HEK293 (cell line): ENCODE results near the gene SLC39A10.

ENCODE experiments used
- CTCF ChIA-PET: fragments of 350-600 bp; formaldehyde crosslinking; extraction: SDS; loops from one replicate; lab custom pipeline; 2021; ENCODE audit warnings: antibody characterized with exemption; lab: Yijun Ruan, JAX
- POLR2A ChIA-PET: fragments of 300-600 bp; formaldehyde crosslinking; extraction: SDS; loops from one replicate; lab custom pipeline; 2020; ENCODE audit warnings: antibody characterized with exemption, inconsistent platforms; lab: Yijun Ruan, JAX
- H3K27ac ChIP-seq: fragments of 200-500 bp; sonication (Bioruptor generic); 2 replicates; pipeline ENCODE4 v1.5.1; 2014; ENCODE audit warnings: low read depth, low read length, control low read depth, inconsistent platforms; ENCODE audit errors: extremely low read depth
- H3K36me3 ChIP-seq, 2 experiments: fragments of 200-500 bp in 1 of 2; sonication (Bioruptor generic) in 1 of 2; 1 replicate in 1 of 2; 2 replicates in 1 of 2; pipeline ENCODE4 v1.5.1; 2014 to 2017; ENCODE audit warnings: inconsistent platforms in 2 of 2, low read length in 2 of 2; ENCODE audit not compliant: control insufficient read depth in 2 of 2, insufficient read depth in 1 of 2
- H3K4me1 ChIP-seq: fragments of 200-500 bp; sonication (Bioruptor generic); 2 replicates; pipeline ENCODE4 v1.5.1; 2014; ENCODE audit warnings: mild to moderate bottlenecking, low read length, inconsistent platforms; ENCODE audit not compliant: control insufficient read depth, insufficient read depth
- H3K4me3 ChIP-seq: 2 replicates; pipeline ENCODE4 v1.5.1; 2011; ENCODE audit warnings: low read depth, mild to moderate bottlenecking, control low read depth, low read length, moderate library complexity
- H3K9me3 ChIP-seq: fragments of 200-500 bp; sonication (Bioruptor generic); 2 replicates; pipeline ENCODE4 v1.5.1; 2014; ENCODE audit warnings: low read depth, low read length, inconsistent platforms; ENCODE audit not compliant: control insufficient read depth, insufficient read depth
- ATF2 ChIP-seq: fragments of 450-650 bp; formaldehyde crosslinking; IDR thresholded peaks from 2 replicates; pipeline ENCODE4 v1.5.1; 2016; ENCODE audit warnings: missing biosample characterization, missing genetic modification characterization, low read depth
- MYNN ChIP-seq: fragments of 450-650 bp; formaldehyde crosslinking; IDR thresholded peaks from 2 replicates; pipeline ENCODE4 v1.5.1; 2016; ENCODE audit warnings: missing biosample characterization, missing genetic modification characterization, borderline replicate concordance
- REST ChIP-seq: fragments of 450-650 bp; formaldehyde crosslinking; IDR thresholded peaks from 2 replicates; pipeline ENCODE4 v1.5.1; 2016; ENCODE audit warnings: missing biosample characterization, missing genetic modification characterization
- SP2 ChIP-seq: fragments of 450-650 bp; formaldehyde crosslinking; IDR thresholded peaks from 2 replicates; pipeline ENCODE4 v1.5.1; 2016; ENCODE audit warnings: missing biosample characterization, missing genetic modification characterization
- TCF7L2 ChIP-seq: IDR thresholded peaks from 2 replicates; pipeline ENCODE4 v1.6.1; 2011; ENCODE audit warnings: low read depth, mild to moderate bottlenecking, inconsistent platforms, low read length, moderate library complexity, borderline replicate concordance
- WT1 ChIP-seq: fragments of 450-650 bp; formaldehyde crosslinking; IDR thresholded peaks from 2 replicates; pipeline ENCODE4 v1.5.1; 2016; ENCODE audit warnings: missing biosample characterization, missing genetic modification characterization
- ZBTB44 ChIP-seq: fragments of 450-650 bp; IDR thresholded peaks from 2 replicates; pipeline ENCODE4 v1.5.1; 2018; ENCODE audit warnings: missing biosample characterization, mild to moderate bottlenecking, missing genetic modification characterization
- ZFP69B ChIP-seq: fragments of 450-650 bp; formaldehyde crosslinking; IDR thresholded peaks from 2 replicates; pipeline ENCODE4 v1.5.1; 2016; ENCODE audit warnings: missing biosample characterization, missing genetic modification characterization
- ZNF266 ChIP-seq: fragments of 450-650 bp; formaldehyde crosslinking; IDR thresholded peaks from 2 replicates; pipeline ENCODE4 v1.5.1; 2016; ENCODE audit warnings: missing biosample characterization, missing genetic modification characterization, low read depth
- ZNF292 ChIP-seq: fragments of 450-650 bp; formaldehyde crosslinking; IDR thresholded peaks from 2 replicates; pipeline ENCODE4 v1.5.1; 2016; ENCODE audit warnings: low read depth, missing biosample characterization, missing genetic modification characterization, borderline replicate concordance
- ZNF423 ChIP-seq: fragments of 450-650 bp; formaldehyde crosslinking; IDR thresholded peaks from 2 replicates; pipeline ENCODE4 v1.5.1; 2016; ENCODE audit warnings: missing biosample characterization, missing genetic modification characterization
- ZNF488 ChIP-seq: fragments of 450-650 bp; formaldehyde crosslinking; IDR thresholded peaks from 2 replicates; pipeline ENCODE4 v1.5.1; 2016; ENCODE audit warnings: missing biosample characterization, missing genetic modification characterization
- ZNF558 ChIP-seq: fragments of 450-650 bp; formaldehyde crosslinking; IDR thresholded peaks from 2 replicates; pipeline ENCODE4 v1.5.1; 2016; ENCODE audit warnings: missing biosample characterization, missing genetic modification characterization
- ZNF621 ChIP-seq: fragments of 450-650 bp; formaldehyde crosslinking; IDR thresholded peaks from 2 replicates; pipeline ENCODE4 v1.5.1; 2017; ENCODE audit warnings: missing biosample characterization, missing genetic modification characterization
- ZNF660 ChIP-seq: fragments of 450-650 bp; IDR thresholded peaks from 2 replicates; pipeline ENCODE4 v1.5.1; 2018; ENCODE audit warnings: missing biosample characterization, mild to moderate bottlenecking, missing genetic modification characterization
- ZNF664 ChIP-seq: fragments of 450-650 bp; formaldehyde crosslinking; IDR thresholded peaks from 2 replicates; pipeline ENCODE4 v1.5.1; 2016; ENCODE audit warnings: missing biosample characterization, missing genetic modification characterization
- ZSCAN16 ChIP-seq: fragments of 450-650 bp; formaldehyde crosslinking; IDR thresholded peaks from 2 replicates; pipeline ENCODE4 v1.5.1; 2016; ENCODE audit warnings: missing biosample characterization, missing genetic modification characterization
- ZSCAN23 ChIP-seq: fragments of 450-650 bp; formaldehyde crosslinking; IDR thresholded peaks from 2 replicates; pipeline ENCODE4 v1.5.1; 2016; ENCODE audit warnings: missing biosample characterization, missing genetic modification characterization

The SLC39A10 gene

GRCh38 chr2:195763866-195764265, 106.8 kb downstream of the SLC39A10 start:
- no peak for TF ChIP-seq TCF7L2
- no peak for TF ChIP-seq ZBTB44 (tag by site-specific recombination)
- no peak for TF ChIP-seq ZNF664 (tag by site-specific recombination)
- no peak for TF ChIP-seq REST (tag by site-specific recombination)
- TF ChIP-seq ZNF558 (tag by site-specific recombination): no peak
- TF ChIP-seq ZNF660 (tag by site-specific recombination): no peak
- no peak for TF ChIP-seq MYNN (tag by site-specific recombination)
- TF ChIP-seq WT1 (tag by site-specific recombination): no peak
- TF ChIP-seq ZNF266 (tag by site-specific recombination): no peak
- TF ChIP-seq ATF2 (tag by site-specific recombination): no peak
- no peak for TF ChIP-seq ZSCAN23
- TF ChIP-seq ZNF621 (tag by site-specific recombination): no peak
- no peak for TF ChIP-seq ZSCAN16 (tag by site-specific recombination)
- no peak for TF ChIP-seq ZNF423 (tag by site-specific recombination)
- no peak for TF ChIP-seq ZFP69B
- no peak for TF ChIP-seq ZNF488 (tag by site-specific recombination)
- no peak for TF ChIP-seq SP2 (tag by site-specific recombination)
- H3K4me3 ChIP-seq: no peak overlapping the region
- ChIA-PET CTCF (no interaction called here), POLR2A (no interaction called here)
- H3K36me3 ChIP-seq: no peaks in the 10 kb centered on the region
- H3K9me3 ChIP-seq: no peaks in the 10 kb centered on the region
- H3K4me1 ChIP-seq: no peaks in the 10 kb centered on the region
- H3K27ac ChIP-seq: no peak overlapping the region

GRCh38 chr2:195766691-195767090, 109.7 kb downstream of the SLC39A10 start:
- CTCF ChIA-PET: interaction anchor here (0.7 kb wide), 2 partner anchors 11 to 42 kb away, joined by 3 to 4 read pairs; no protein-coding TSS in a partner anchor
- no peak overlapping the region for H3K4me3 ChIP-seq

More at GRCh38 chr2:195766691-195767090, 109.7 kb downstream of the SLC39A10 start:
- Histone ChIP-seq H3K36me3 (no peaks in the 10 kb centered on the region), H3K4me1 (no peaks in the 10 kb centered on the region), H3K9me3 (no peaks in the 10 kb centered on the region), H3K27ac (no peak overlapping the region)
- no peak for TF ChIP-seq ZNF292 (tag by site-specific recombination)
- TF ChIP-seq ATF2 (tag by site-specific recombination): peak; percentile 72
- POLR2A ChIA-PET: no interaction called here
